ENCODE data around the gene BSG.

Gene BSG

DNA sequence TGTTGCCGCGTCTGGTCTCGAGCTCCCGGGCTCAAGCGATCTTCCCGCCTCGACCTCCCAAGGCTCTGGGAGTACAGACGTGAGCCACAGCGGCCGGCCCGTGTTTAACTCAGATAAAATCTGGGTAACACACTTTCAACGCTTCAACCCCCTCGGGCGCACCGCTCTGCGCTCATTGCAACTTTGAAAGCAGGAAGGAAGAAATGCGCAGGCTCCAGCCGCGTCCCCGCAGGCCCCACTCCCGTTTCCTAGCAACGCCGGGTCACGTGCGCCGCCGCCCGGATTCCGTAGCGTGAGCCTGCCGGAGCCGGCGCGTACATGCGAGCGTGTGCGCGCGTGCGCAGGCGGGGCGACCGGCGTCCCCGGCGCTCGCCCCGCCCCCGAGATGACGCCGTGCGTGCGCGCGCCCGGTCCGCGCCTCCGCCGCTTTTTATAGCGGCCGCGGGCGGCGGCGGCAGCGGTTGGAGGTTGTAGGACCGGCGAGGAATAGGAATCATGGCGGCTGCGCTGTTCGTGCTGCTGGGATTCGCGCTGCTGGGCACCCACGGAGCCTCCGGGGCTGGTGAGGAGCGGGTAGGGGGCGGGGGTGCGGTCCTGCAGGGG lies at the start of gene BSG:
Gene BSG (plus strand): TSS at position 457 of the 603 bp plus-strand sequence. CDS start 39 bp downstream, at position 496.
- in situ Hi-C loops (cut with MboI; ENCODE audit: low sequenced_read_pairs): no loop called here

DNA sequence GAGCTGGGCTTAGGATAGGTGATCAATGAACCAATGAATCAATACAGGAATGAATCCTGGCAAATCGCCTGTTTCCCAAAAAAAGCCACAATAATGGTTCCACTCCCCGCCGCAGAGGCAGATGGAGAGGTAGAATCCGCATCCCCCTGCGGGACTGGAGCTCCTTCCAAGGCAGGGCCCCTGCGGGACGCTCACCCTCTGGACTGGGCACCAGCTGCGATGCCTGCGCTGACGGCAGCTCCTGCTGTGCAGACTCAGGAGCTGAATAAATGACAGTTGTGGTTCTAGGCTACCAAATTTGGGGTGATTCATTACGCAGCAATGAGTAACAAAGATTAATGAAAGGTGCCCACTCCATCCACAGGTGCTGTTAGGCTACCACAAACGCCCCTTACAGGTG lies 49.7 kb upstream of the BSG start:
- in situ Hi-C loops (cut with MboI; ENCODE audit: low sequenced_read_pairs): no loop called here

GRCh38 chr19:524062-524674 lies 48.2 kb upstream of the BSG start:
- in situ Hi-C loops (cut with MboI; ENCODE audit: low sequenced_read_pairs): no loop called here

GRCh38 chr19:525029-525428 lies 47.4 kb upstream of the BSG start:
- in situ Hi-C loops (cut with MboI; ENCODE audit: low sequenced_read_pairs): no loop called here

DNA sequence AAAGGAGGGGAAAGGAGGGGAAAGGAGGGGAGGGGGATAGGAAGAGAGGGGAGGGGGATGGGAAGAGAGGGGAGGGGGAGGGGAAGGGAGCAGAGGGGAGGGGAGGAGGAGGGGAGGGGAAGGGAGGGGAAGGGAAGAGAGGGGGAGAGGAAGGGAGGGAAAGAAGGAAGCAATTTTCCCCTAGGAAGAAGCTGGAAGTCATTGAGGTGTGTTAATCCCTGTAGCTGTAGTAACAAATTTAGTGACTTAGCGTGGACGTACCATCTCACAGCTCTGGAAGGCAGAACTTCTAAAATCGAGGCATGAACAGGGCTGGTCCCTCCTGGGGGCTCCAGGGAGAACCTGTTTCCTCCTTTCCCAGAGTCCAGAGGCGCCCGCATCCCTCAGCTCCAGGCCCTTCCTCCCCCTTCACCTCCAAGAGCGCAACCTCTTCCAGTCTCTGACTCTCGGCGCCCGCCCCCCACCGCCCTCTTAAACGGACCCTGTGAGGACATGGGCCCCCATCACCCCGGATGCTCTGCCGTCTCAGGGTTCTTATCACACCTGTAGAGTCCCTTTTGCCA lies 46.5 kb upstream of the BSG start:
- in situ Hi-C loops (cut with MboI; ENCODE audit: low sequenced_read_pairs): no loop called here

GRCh38 chr19:530134-531008 lies 42.0 kb upstream of the BSG start:
- in situ Hi-C loops (cut with MboI; ENCODE audit: low sequenced_read_pairs): no loop called here

DNA sequence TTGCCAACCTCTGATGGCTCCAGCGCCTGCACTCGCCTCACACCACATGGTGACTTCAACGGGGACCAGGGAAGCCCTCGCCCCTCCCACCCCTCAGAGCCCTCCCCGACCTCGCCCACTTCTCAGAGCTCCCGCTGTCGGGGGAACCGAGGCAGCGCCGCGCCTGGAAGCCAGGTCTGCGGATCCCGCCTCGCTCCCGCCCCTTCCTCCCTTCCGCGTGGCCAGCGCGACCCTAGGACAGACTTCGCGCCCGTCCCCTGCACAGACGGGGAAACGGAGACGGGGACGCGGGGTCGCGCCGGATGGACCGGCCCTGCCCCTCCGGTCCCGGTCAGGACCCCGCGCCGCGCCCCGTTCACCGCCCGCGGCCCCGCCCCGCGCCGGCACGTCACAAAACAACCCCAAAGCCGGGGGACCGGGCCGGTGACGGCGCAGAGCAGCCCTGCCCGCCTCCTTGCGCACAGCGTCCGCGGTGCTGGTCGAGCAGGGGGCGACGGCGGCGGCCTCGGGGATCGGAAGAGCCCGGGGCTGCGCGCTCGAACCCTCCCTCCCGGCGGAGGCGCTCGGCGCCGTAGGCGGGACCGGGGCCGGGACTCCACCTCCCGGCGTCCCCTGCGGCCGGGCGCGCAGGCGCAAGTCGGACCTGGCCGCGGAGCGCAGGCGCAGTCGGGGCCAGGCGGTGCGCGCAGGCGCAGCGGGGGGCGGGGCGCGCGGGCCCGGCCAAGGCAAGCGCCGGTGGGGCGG lies 41.2 kb upstream of the BSG start:
- in situ Hi-C loops (cut with MboI; ENCODE audit: low sequenced_read_pairs): no loop called here

DNA sequence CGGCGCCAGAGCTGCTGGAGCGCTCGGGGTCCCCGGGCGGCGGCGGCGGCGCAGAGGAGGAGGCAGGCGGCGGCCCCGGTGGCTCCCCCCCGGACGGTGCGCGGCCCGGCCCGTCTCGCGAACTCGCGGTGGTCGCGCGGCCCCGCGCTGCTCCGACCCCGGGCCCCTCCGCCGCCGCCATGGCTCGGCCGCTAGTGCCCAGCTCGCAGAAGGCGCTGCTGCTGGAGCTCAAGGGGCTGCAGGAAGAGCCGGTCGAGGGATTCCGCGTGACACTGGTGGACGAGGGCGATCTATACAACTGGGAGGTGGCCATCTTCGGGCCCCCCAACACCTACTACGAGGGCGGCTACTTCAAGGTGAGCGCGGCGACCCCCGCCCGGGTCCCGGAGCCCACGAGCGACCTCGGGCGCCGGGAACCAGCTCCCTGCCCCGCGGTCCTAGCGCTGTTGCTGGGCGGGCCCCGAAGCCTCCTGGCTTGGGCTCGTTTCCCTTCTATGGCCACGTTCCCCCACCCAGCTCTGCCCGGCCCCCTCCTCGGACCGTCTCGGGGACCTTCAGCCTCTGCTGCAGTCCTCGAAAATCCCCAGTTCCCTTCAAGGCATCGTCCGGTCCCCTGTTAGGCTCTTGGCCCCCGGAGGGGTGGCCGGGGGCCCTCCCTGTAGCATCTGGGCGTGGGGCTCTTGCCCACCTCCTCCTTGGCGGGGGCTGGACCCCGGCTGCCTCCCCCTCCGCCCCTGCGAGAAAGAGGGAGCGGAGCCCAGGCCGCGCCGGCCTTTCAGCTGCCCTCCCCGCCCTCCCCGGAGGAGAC lies 40.4 kb upstream of the BSG start, which contains the start of gene CDC34:
Gene CDC34 (plus strand): TSS at position 8 of the 808 bp plus-strand sequence. CDS start 172 bp downstream, at position 180.
- in situ Hi-C loops (cut with MboI; ENCODE audit: low sequenced_read_pairs): no loop called here

- in situ Hi-C loops (cut with MboI; ENCODE audit: low sequenced_read_pairs): no loop called here
Measured at GRCh38 chr19:532561-533363, 39.6 kb upstream of the BSG start.

GRCh38 chr19:533364-534058 lies 38.9 kb upstream of the BSG start:
- in situ Hi-C loops (cut with MboI; ENCODE audit: low sequenced_read_pairs): no loop called here

GRCh38 chr19:534088-534487 lies 38.3 kb upstream of the BSG start:
- in situ Hi-C loops (cut with MboI; ENCODE audit: low sequenced_read_pairs): no loop called here

DNA sequence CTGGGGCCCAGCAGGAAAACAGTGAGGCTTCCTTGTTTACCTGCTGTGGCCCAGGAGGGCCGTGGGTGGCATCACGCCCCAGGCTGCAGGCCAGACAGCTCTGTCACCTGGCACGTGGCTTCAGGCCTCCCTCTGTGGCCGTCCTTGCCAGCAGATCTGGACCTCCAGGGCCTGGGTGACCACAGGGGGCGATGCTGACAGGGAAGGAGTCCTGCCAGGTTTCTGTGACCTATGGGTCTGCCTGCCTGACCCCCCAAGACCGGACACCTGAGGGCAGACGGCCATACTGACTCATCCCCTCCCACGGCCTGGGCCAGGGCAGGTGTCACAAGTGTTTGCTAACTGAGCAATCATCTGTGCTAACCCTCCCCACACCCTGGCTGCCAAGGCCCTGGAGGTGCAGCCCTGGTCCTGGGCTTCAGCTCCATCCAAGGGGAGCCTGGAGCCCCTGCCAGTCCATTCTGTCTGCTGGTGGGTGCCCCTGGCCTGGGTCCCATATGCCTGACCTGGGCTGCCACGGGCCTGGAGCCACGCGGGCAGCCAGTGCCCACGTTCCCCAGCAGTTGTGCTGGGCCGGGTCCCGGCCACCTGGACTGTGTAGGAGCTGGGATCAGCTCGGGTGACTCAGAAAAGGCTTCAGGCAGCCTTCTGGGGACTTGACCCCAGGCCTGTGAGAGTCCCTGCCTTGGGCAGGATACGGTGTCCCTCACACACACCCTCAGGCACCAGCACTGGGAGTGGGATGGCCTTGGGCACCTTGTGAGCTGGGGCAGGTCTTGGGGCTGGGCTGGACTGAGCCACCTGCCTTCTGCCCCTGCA lies 37.2 kb upstream of the BSG start:
- in situ Hi-C loops (cut with MboI; ENCODE audit: low sequenced_read_pairs): no loop called here

DNA sequence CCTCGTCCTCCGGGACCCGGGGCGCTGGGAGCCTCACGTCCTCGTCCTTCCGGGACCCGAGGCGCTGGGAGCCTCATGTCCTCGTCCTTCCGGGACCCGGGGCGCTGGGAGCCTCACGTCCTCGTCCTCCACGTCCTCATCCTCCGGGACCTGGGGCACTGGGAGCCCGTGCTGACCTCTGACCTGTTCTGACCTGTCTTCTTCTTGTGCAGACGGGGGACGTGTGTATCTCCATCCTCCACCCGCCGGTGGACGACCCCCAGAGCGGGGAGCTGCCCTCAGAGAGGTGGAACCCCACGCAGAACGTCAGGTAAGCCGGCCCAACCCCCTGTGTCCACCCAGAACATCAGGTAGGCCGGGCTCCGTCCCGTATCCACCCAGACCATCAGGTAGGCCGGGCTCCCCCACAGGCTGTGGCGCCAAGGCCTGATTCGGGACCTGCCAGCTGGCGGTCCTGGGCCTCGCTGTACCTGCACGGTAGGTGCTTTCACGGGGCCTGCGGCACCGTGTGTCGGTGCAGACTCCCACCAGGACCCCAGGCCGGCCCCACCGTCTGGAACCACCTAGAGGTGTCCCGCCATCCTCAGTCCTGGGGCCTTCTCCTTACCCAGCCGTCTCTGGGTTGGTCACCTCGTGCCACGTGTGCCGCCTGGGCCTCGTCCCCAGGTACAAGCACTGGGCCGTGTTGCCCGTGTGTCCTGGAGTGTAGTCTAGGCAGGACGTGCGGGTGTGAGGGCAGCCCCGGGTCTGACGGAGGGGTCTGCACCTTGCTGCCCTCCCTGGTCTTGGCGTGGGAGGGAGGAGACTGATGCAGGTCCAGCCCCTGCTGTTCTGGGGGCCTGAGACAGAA lies 36.1 kb upstream of the BSG start:
- in situ Hi-C loops (cut with MboI; ENCODE audit: low sequenced_read_pairs): no loop called here

GRCh38 chr19:536881-537404 lies 35.5 kb upstream of the BSG start:
- in situ Hi-C loops (cut with MboI; ENCODE audit: low sequenced_read_pairs): no loop called here

GRCh38 chr19:538641-539428 lies 33.6 kb upstream of the BSG start:
- in situ Hi-C loops (cut with MboI; ENCODE audit: low sequenced_read_pairs): no loop called here
